Endothelial cell (in vitro differentiated cells): ENCODE data around the gene TFDP1. TPM values are rescaled to one million over a fixed set of nuclear protein-coding genes. Genes with fewer than 3 reads are reported as not detected.
A peak's percentile ranks its signal among the peaks of the same experiment; 100 is the strongest.

Experiments used
- DNase-seq: peaks from one replicate; pipeline ENCODE4 v3.0.0; 2021; ENCODE audit warnings: low spot score
- H3K27ac Mint-ChIP-seq: one replicate; pipeline ENCODE4 v1.8.0; 2021; ENCODE audit warnings: mixed read lengths, inconsistent platforms; ENCODE audit not compliant: unreplicated experiment
- H3K27me3 Mint-ChIP-seq: one replicate; pipeline ENCODE4 v1.8.0; 2021; ENCODE audit warnings: mild to moderate bottlenecking, moderate library complexity, mixed read lengths, inconsistent platforms; ENCODE audit not compliant: unreplicated experiment
- H3K36me3 Mint-ChIP-seq: one replicate; pipeline ENCODE4 v1.8.0; 2021; ENCODE audit warnings: mild to moderate bottlenecking, low read depth, mixed read lengths, inconsistent platforms; ENCODE audit not compliant: unreplicated experiment
- H3K4me1 Mint-ChIP-seq: one replicate; pipeline ENCODE4 v1.8.0; 2021; ENCODE audit warnings: mild to moderate bottlenecking, mixed read lengths, inconsistent platforms; ENCODE audit not compliant: unreplicated experiment
- H3K4me3 Mint-ChIP-seq: one replicate; pipeline ENCODE4 v1.8.0; 2021; ENCODE audit warnings: mild to moderate bottlenecking, mixed read lengths, inconsistent platforms; ENCODE audit not compliant: unreplicated experiment
- H3K9me3 Mint-ChIP-seq: one replicate; pipeline ENCODE4 v1.8.0; 2021; ENCODE audit warnings: mixed read lengths, inconsistent platforms; ENCODE audit not compliant: unreplicated experiment
- CTCF ChIP-seq: fragments of 200-600 bp; sonication (generic); IDR thresholded peaks from one replicate; pipeline ENCODE4 v1.5.0; 2021; ENCODE audit warnings: antibody characterized with exemption; ENCODE audit not compliant: unreplicated experiment
- total RNA-seq: library from RNA; stranded (reverse); fragmentation: NEBNext Ultra II Directional; extraction: Animal tissue kit (Norgen Biotek cat#: 25700); gene quantifications from one replicate; pipeline ENCODE4 v1.2.1, GENCODE V29; 2021; ENCODE audit not compliant: unreplicated experiment

TFDP1 gene
- total RNA-seq, 1 donor from 2014 or later = 65.8 TPM

GRCh38 chr13:113628291-113629270 is 44.0 kb downstream of the TFDP1 start:
- no peak for DNase-seq
- Mint-ChIP-seq H3K36me3 (peaks cover 51% of the 10 kb centered on the region), H3K27ac (peak overlapping the region; percentile 79), H3K9me3 (no peaks in the 10 kb centered on the region), H3K4me1 (peaks cover 55% of the 10 kb centered on the region), H3K4me3 (peak overlapping the region; percentile 51), H3K27me3 (peaks cover 11% of the 10 kb centered on the region)
- TF ChIP-seq CTCF = no peak

GRCh38 chr13:113629866-113630265 is 45.3 kb downstream of the TFDP1 start:
- Mint-ChIP-seq H3K9me3 (no peaks in the 10 kb centered on the region), H3K4me3 (peak overlapping the region; percentile 47), H3K36me3 (peaks cover 56% of the 10 kb centered on the region), H3K27me3 (peaks cover 12% of the 10 kb centered on the region), H3K27ac (no peak overlapping the region), H3K4me1 (peaks cover 67% of the 10 kb centered on the region)
- DNase-seq = no peak
- TF ChIP-seq CTCF = no peak

- H3K4me1 Mint-ChIP-seq = peaks cover 67% of the 10 kb centered on the region
- DNase-seq = no peak
- H3K27ac Mint-ChIP-seq = no peak overlapping the region
- H3K4me3 Mint-ChIP-seq = no peak overlapping the region
- peaks cover 53% of the 10 kb centered on the region for H3K36me3 Mint-ChIP-seq
- no peaks in the 10 kb centered on the region for H3K9me3 Mint-ChIP-seq
- TF ChIP-seq CTCF = no peak
- H3K27me3 Mint-ChIP-seq = peaks cover 12% of the 10 kb centered on the region
Observed at GRCh38 chr13:113630296-113630695, 45.7 kb downstream of the TFDP1 start.

- H3K27ac Mint-ChIP-seq = no peak overlapping the region
- no peak for TF ChIP-seq CTCF
- peaks cover 51% of the 10 kb centered on the region for H3K36me3 Mint-ChIP-seq
Observed at GRCh38 chr13:113630804-113631203, 46.3 kb downstream of the TFDP1 start.

More at GRCh38 chr13:113630804-113631203, 46.3 kb downstream of the TFDP1 start:
- DNase-seq = no peak
- Mint-ChIP-seq H3K9me3 (no peaks in the 10 kb centered on the region), H3K27me3 (peaks cover 12% of the 10 kb centered on the region), H3K4me3 (no peak overlapping the region), H3K4me1 (peaks cover 67% of the 10 kb centered on the region)
